Effector memory CD4-positive, alpha-beta T cell (primary cell): Measurements from ENCODE around the gene MYO5A.
"Not testable (repeated sequence)": the region's sequence is repeated elsewhere in the genome, so short reads cannot be mapped to it uniquely, and the experiment has no call there.

ENCODE experiments used
- DNase-seq, 3 donors: peaks; one replicate each; pipeline ENCODE4 v3.0.0-alpha.2; 2020
- H3K27ac ChIP-seq: 2 replicates; pipeline ENCODE4 v1.7.0; 2013; ENCODE audit warnings: mild to moderate bottlenecking, low read length, moderate library complexity; ENCODE audit not compliant: insufficient read depth, poor library complexity, severe bottlenecking
- H3K27me3 ChIP-seq: replicated peaks from 2 replicates; pipeline ENCODE4 v1.7.0; 2013; ENCODE audit warnings: mild to moderate bottlenecking, low read length; ENCODE audit not compliant: insufficient read depth, control insufficient read depth, poor library complexity, severe bottlenecking
- H3K36me3 ChIP-seq: 2 replicates; pipeline ENCODE4 v1.7.0; 2013; ENCODE audit warnings: mild to moderate bottlenecking, low read length, moderate library complexity; ENCODE audit not compliant: control insufficient read depth, insufficient read depth
- H3K4me1 ChIP-seq: 2 replicates; pipeline ENCODE4 v1.7.0; 2013; ENCODE audit warnings: low read length, mild to moderate bottlenecking; ENCODE audit not compliant: control insufficient read depth, insufficient read depth, poor library complexity, severe bottlenecking
- H3K4me3 ChIP-seq: 2 replicates; pipeline ENCODE4 v1.7.0; 2013; ENCODE audit warnings: low read length, low read depth, mild to moderate bottlenecking; ENCODE audit not compliant: insufficient read depth, poor library complexity, severe bottlenecking
- H3K9me3 ChIP-seq: 2 replicates; pipeline ENCODE4 v1.7.0; 2013; ENCODE audit warnings: mild to moderate bottlenecking, low read length, moderate library complexity; ENCODE audit not compliant: control insufficient read depth

Gene MYO5A

DNA sequence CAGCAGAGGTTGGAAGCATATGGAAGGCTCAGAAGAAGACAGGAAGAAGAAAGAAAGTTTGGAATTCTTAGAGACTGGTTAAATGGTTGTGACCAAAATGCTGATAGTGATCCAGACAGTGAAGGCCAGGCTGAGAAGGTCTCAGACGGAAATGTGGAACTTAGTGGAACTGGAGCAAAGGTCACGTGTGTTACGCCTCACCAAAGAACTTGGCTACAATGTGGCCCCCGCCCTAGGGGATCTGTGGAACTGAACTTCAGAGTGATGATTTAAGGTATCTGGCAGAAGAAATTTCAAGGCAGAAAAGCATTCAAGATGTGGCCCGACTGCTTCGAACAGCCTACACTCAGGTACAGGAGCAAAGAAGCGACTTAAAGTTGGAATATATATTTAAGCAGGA is 83.1 kb downstream of the MYO5A start:
- H3K27ac ChIP-seq = no peak overlapping the region

DNA sequence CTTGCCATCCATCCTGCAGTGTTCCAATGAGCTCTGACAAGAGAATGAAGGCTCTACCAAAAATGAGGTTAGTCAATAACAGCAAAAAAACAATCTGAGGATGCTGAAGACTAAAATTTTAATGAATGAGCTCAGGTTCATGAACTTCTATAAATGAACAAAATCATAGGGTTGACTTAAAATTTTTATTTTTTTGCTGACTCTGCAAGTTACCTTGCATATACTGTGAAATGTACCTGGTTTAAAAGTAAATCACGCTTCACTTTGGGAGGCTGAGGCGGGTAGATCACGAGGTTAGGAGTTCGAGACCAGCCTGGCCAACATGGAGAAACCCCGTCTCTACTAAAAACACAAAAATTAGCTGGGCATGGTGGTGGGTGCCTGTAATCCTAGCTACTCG is 85.5 kb downstream of the MYO5A start:
- H3K27me3 ChIP-seq, H3K36me3 ChIP-seq, H3K4me3 ChIP-seq, H3K27ac ChIP-seq, H3K9me3 ChIP-seq, DNase-seq, H3K4me1 ChIP-seq: not testable (repeated sequence)

More for the DNA sequence above, 83.1 kb downstream of the MYO5A start:
- H3K27me3 ChIP-seq = no peaks in the 10 kb centered on the region
- no peaks in the 10 kb centered on the region for H3K36me3 ChIP-seq
- no peaks in the 10 kb centered on the region for H3K9me3 ChIP-seq
- DNase-seq = no peak
- H3K4me3 ChIP-seq = no peak overlapping the region
- no peaks in the 10 kb centered on the region for H3K4me1 ChIP-seq

DNA sequence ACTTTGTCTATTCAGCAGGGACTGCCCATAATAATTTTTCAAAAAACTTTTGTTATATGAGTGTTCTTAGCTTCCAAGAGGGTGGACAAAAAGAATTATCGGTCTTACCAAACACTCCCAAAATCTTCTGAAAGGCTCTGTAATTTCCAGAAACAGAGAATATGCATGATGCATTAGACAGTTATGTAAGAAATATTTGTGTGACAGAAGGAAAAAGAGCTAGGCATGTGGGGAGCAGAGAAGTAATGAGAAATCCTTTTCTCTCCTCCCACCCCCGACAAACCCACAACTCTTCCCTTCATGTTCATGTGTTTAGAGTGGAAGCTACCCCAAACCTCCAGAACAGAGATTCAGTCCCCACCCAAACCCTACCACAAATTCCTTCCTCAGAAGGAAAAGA is 86.8 kb downstream of the MYO5A start:
- Histone ChIP-seq H3K27ac (no peak overlapping the region), H3K4me3 (no peak overlapping the region), H3K4me1 (peaks cover 3% of the 10 kb centered on the region), H3K27me3 (no peaks in the 10 kb centered on the region), H3K9me3 (no peaks in the 10 kb centered on the region), H3K36me3 (no peaks in the 10 kb centered on the region)
- DNase-seq = no peak

DNA sequence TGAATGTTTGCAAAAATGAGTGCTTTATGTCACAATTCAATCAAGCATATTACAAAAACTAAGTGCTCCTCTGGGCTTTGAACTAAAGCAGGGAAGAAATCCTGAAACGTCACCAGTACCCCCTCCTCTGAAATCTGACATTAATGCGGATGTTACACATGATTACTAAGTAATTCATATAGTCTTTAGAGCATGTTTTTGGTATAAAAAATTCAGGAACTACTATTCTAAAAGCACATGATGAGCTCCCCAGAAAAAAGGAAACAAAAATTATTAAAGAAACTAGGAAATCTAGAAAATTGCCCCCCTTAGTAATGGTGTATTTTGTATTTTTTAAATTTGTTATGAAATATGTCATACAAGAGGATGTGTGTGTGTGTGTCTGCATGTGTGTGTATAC is 87.7 kb downstream of the MYO5A start:
- Histone ChIP-seq H3K9me3 (no peaks in the 10 kb centered on the region), H3K4me3 (no peak overlapping the region), H3K27me3 (no peaks in the 10 kb centered on the region), H3K4me1 (peaks cover 3% of the 10 kb centered on the region), H3K27ac (no peak overlapping the region), H3K36me3 (no peaks in the 10 kb centered on the region)
- no peak for DNase-seq

DNA sequence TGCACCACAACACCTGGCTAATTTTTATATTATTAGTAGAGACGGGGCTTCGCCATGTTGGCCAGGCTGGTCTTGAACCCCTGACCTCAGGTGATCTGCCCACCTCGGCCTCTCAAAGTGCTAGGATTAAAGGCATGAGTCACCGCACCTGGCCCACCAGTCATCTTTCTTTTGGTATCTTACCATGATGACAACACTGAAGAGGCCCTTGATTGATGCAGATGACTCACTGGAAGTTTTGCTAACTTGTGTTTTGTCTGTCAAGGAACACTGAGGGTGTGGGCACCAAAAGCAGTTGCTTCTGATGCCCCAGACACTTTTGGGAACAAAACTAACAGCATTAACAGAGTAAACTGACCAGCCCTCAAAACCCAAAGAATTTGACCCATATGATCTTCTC is 88.3 kb downstream of the MYO5A start:
- H3K27me3 ChIP-seq = no peaks in the 10 kb centered on the region
- H3K36me3 ChIP-seq = no peaks in the 10 kb centered on the region
- no peaks in the 10 kb centered on the region for H3K9me3 ChIP-seq
- no peak overlapping the region for H3K4me3 ChIP-seq
- peaks cover 3% of the 10 kb centered on the region for H3K4me1 ChIP-seq
- H3K27ac ChIP-seq = no peak overlapping the region
- DNase-seq = no peak

DNA sequence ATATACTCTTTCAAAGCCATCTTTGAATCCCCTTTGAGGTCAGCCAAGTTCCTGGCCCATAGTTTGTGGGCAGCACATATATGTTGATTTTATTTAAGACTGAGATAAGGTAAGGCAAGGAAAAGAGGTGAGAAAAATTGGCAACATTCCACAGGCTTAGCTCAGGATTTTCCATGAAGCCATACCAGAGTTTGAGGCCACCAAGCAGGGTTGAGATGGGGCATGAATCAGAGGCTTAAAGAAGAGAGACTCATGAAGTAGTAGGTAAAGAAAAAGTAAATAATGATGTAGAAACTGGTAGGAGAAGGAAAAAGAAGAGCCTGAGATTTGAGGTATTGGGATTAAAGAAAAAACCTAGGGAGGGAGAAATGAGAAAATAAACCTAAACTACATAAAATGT is 89.2 kb downstream of the MYO5A start:
- no peaks in the 10 kb centered on the region for H3K9me3 ChIP-seq
- H3K4me3 ChIP-seq = no peak overlapping the region
- no peaks in the 10 kb centered on the region for H3K36me3 ChIP-seq
- DNase-seq = no peak
- no peaks in the 10 kb centered on the region for H3K27me3 ChIP-seq
- H3K27ac ChIP-seq = no peak overlapping the region
- peaks cover 3% of the 10 kb centered on the region for H3K4me1 ChIP-seq

DNA sequence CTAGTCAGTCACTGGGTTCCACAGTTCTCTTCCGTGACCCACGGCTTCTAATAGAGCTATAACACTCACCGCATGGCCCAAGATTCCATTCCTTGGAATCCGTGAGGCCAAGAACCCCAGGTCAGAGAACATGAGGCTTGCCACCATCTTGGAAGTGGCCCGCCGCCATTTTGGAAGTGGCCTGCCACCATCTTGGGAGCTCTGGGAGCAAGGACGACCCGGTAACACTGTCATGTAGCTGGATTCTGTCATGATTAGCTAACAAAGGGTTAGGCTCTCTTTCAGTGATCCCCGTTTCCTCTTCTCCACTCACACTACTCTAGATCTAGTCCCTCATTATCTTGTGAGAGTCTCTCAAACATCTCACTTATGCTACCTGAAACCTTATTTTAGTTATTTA is 89.6 kb downstream of the MYO5A start:
- H3K36me3 ChIP-seq, H3K4me3 ChIP-seq, DNase-seq, H3K9me3 ChIP-seq, H3K27me3 ChIP-seq, H3K27ac ChIP-seq, H3K4me1 ChIP-seq: not testable (repeated sequence)

DNA sequence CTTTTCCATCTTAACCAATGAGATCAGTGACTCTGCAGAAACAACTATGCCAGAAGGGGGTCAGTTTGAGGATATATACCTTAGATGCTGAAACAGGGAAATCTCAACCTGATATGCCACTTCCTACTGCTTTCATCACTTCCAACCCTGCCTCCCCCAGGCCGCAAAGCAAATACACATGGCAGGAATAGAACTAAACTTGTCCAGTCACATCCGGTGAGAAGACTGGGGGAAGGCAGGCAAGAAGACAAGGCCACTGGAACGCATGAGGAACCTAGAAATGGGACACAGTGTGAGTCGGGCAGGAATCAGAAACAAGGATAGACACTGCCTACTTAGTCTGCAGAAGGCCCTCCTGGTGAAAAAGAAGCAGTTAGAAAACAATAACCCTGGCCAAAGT is 90.6 kb downstream of the MYO5A start:
- H3K36me3 ChIP-seq = no peaks in the 10 kb centered on the region
- H3K27ac ChIP-seq = no peak overlapping the region
- H3K4me3 ChIP-seq = no peak overlapping the region
- H3K4me1 ChIP-seq = peaks cover 3% of the 10 kb centered on the region
- no peaks in the 10 kb centered on the region for H3K27me3 ChIP-seq
- no peaks in the 10 kb centered on the region for H3K9me3 ChIP-seq
- DNase-seq = no peak

DNA sequence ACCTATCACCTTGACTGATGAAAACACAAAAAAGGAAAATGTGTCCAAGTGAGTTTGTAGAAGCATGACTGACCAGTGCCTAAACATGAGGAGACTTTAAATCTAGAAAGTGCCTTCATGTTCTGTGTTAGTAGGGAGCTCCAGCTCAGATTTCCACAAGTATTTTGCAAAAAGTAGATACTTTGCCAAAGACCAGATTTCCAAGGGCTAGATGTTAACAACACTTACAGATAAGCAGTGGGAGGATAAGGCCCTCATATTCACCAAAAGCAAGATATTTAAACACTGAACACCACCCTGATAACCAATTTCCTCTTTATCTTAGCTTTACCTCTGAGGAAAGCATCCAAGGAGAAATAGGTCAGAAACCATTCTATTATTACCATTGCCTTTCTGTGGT is 91.0 kb downstream of the MYO5A start:
- Histone ChIP-seq H3K4me1 (peaks cover 3% of the 10 kb centered on the region), H3K27ac (no peak overlapping the region), H3K36me3 (peaks cover 3% of the 10 kb centered on the region), H3K9me3 (no peaks in the 10 kb centered on the region), H3K4me3 (no peak overlapping the region), H3K27me3 (no peaks in the 10 kb centered on the region)
- no peak for DNase-seq

DNA sequence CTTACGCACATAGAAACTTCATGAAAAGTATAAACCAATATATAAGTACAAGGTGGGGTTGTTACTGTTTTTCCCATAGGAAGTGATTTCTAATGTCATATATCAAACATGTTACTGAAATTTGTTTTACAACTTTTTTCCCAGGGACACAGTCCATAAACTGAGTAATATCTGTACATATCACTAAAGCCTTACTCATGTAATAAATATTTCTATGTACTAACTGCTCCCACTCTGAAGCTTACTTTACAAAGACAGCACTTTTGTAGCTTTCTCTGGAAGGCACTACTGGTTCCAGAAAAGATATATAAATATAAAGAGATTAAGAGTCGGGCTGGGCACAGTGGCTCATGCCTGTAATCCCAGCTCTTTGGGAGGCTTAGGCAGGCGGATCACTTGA is 91.7 kb downstream of the MYO5A start:
- Histone ChIP-seq H3K27ac (no peak overlapping the region), H3K27me3 (no peaks in the 10 kb centered on the region), H3K4me1 (peaks cover 3% of the 10 kb centered on the region), H3K4me3 (no peak overlapping the region), H3K9me3 (no peaks in the 10 kb centered on the region), H3K36me3 (peaks cover 3% of the 10 kb centered on the region)
- DNase-seq = no peak

DNA sequence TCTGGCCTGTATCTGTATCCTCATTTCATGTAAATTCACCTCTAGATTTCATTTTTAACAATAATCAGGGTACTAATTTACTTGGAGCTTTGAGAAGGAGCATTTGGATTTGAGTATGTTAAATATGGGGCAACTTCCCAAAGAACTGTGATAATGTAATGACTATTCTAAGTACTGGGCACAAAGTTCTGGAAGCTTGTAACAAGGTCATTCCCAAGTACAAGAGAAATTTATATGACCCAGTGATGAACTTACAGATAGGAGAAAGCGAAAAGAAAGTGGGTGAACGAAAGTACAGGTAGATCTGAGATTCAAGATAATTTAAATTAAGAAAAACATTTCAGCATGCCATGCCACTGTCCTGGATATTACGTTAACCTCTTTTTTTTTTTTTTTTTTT is 93.8 kb downstream of the MYO5A start:
- Histone ChIP-seq H3K27ac (no peak overlapping the region), H3K4me1 (peaks cover 3% of the 10 kb centered on the region)

More for the DNA sequence above, 93.8 kb downstream of the MYO5A start:
- no peak for DNase-seq
- Histone ChIP-seq H3K9me3 (no peaks in the 10 kb centered on the region), H3K27me3 (no peaks in the 10 kb centered on the region), H3K4me3 (no peak overlapping the region), H3K36me3 (peaks cover 3% of the 10 kb centered on the region)
